GM21576 (cell line): Measurements from ENCODE around the gene SGMS2.

ENCODE experiments used
- ATAC-seq: cut with Tn5 transposase; IDR thresholded peaks from one replicate; pipeline ENCODE4 v1.9.1; 2021; ENCODE audit warnings: mild to moderate bottlenecking, moderate library complexity; ENCODE audit not compliant: unreplicated experiment

The SGMS2 gene

GRCh38 chr4:107828315-107829090 lies 3.8 kb downstream of the SGMS2 start:
- no peak for ATAC-seq

GRCh38 chr4:107831140-107831539 lies 6.4 kb downstream of the SGMS2 start:
- ATAC-seq: no peak

GRCh38 chr4:107832275-107832807 lies 7.6 kb downstream of the SGMS2 start:
- no peak for ATAC-seq

- no peak for ATAC-seq
Measured at GRCh38 chr4:107834241-107834794, 9.6 kb downstream of the SGMS2 start.

GRCh38 chr4:107835406-107835805 lies 10.7 kb downstream of the SGMS2 start:
- ATAC-seq: no peak

GRCh38 chr4:107837317-107837716 lies 12.6 kb downstream of the SGMS2 start:
- no peak for ATAC-seq

- no peak for ATAC-seq
Measured at GRCh38 chr4:107837776-107838618, 13.3 kb downstream of the SGMS2 start.

GRCh38 chr4:107838861-107839565 lies 14.3 kb downstream of the SGMS2 start:
- no peak for ATAC-seq

- no peak for ATAC-seq
Measured at GRCh38 chr4:107843391-107843790, 18.7 kb downstream of the SGMS2 start.

GRCh38 chr4:107845681-107846080 lies 20.9 kb downstream of the SGMS2 start:
- ATAC-seq: no peak

GRCh38 chr4:107850438-107850837 lies 25.7 kb downstream of the SGMS2 start:
- ATAC-seq: no peak

- no peak for ATAC-seq
Measured at GRCh38 chr4:107853444-107854355, 29.0 kb downstream of the SGMS2 start.

GRCh38 chr4:107854356-107855022 lies 29.8 kb downstream of the SGMS2 start:
- no peak for ATAC-seq

- no peak for ATAC-seq
Measured at GRCh38 chr4:107855723-107856122, 31.0 kb downstream of the SGMS2 start.

GRCh38 chr4:107856901-107857300 lies 32.2 kb downstream of the SGMS2 start:
- no peak for ATAC-seq

- ATAC-seq: no peak
Measured at GRCh38 chr4:107857741-107858140, 33.0 kb downstream of the SGMS2 start.

- ATAC-seq: no peak
Measured at GRCh38 chr4:107858158-107858742, 33.5 kb downstream of the SGMS2 start.

GRCh38 chr4:107862658-107863057 lies 37.9 kb downstream of the SGMS2 start:
- ATAC-seq: no peak

- no peak for ATAC-seq
Measured at GRCh38 chr4:107863416-107863815, 38.7 kb downstream of the SGMS2 start.
